HPDE6-E6E7 (cell line): ENCODE results near the gene C10orf105.

Experiments
- DNase-seq: peaks from one replicate; pipeline ENCODE4 v3.0.0; 2011; ENCODE audit warnings: missing footprints; ENCODE audit errors: extremely low spot score

Gene C10orf105

GRCh38 chr10:71675295-71675970, 44.1 kb downstream of the C10orf105 start:
- no peak for DNase-seq

GRCh38 chr10:71671994-71672946, 47.3 kb downstream of the C10orf105 start:
- DNase-seq = no peak

GRCh38 chr10:71667387-71667752, 52.2 kb downstream of the C10orf105 start:
- no peak for DNase-seq

- DNase-seq = no peak
Observed at GRCh38 chr10:71666639-71667386, 52.8 kb downstream of the C10orf105 start.

- DNase-seq = no peak
Observed at GRCh38 chr10:71665456-71665855, 54.1 kb downstream of the C10orf105 start.

GRCh38 chr10:71664585-71664984, 55.0 kb downstream of the C10orf105 start:
- no peak for DNase-seq

GRCh38 chr10:71663311-71663710, 56.3 kb downstream of the C10orf105 start:
- no peak for DNase-seq

GRCh38 chr10:71661779-71662336, 57.7 kb downstream of the C10orf105 start:
- DNase-seq = no peak
